Neural progenitor cell (in vitro differentiated cells): ENCODE results near the gene RBBP5.

ENCODE experiments used
- EZH2 ChIP-seq: fragments of 200-600 bp; sonication (generic); IDR thresholded peaks from 2 replicates; pipeline ENCODE4 v1.6.1; 2017; ENCODE audit warnings: antibody characterized with exemption, mild to moderate bottlenecking, moderate library complexity
- EZH2phosphoT487 ChIP-seq: fragments of 200-600 bp; sonication (generic); IDR thresholded peaks from 2 replicates; pipeline ENCODE4 v1.6.1; 2017; ENCODE audit warnings: antibody characterized with exemption

DNA sequence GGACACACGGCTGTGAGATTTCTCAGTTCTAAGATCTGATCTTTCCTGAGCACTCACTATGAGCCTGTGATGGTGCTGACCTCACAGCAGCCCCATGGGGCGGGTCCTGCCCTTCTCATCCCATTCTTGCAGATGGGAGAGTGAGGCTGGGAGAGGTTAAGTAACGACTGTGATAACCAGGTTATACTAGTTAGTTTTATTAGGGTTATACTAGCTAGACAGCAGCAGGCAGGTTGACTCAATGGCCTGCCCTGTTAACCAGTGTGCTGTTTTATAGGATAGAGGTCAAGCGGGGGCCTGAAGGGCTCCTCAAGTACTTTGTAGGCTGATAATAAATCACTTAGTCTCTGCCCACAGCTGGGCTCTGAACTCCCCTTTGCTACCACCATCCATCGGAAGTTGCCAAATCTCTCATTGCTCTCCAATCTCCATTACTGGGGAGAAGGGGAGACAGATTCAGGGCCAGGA is 74.0 kb downstream of the RBBP5 start:
- TF ChIP-seq EZH2 (no peak), EZH2phosphoT487 (no peak)
